Endothelial cell of umbilical vein (primary cell): ENCODE results near the gene ALKBH2. TPM values are rescaled to one million over a fixed set of nuclear protein-coding genes. Genes with fewer than 3 reads are reported as not detected.

Source experiments
- BruUV-seq: library from RNA; stranded (reverse); fragments of 400-500 nt; replicated peaks from 2 replicates; lab custom pipeline; 2021; lab: Mats Ljungman, UMichigan
- CTCF ChIA-PET: fragments of 300-600, 350-600 bp; sonication (Branson Sonifier 250); formaldehyde crosslinking; loops from one replicate; lab custom pipeline; 2021; ENCODE audit warnings: antibody characterized with exemption, inconsistent platforms; lab: Charles Lee
- POLR2A ChIA-PET: fragments of 300-600, 350-600 bp; sonication (Branson Sonifier 250); formaldehyde crosslinking; loops from one replicate; lab custom pipeline; 2021; ENCODE audit warnings: antibody characterized with exemption, inconsistent platforms; lab: Charles Lee
- DNase-seq: peaks from one replicate; pipeline ENCODE4 v3.0.0-alpha.2; 2011; ENCODE audit warnings: low read depth, low spot score
- FAIRE-seq: peaks from 2 replicates; lab custom pipeline; 2011; peaks lifted over from hg19 to GRCh38; lab: Jason Lieb, UNC
- H2AFZ ChIP-seq: 2 replicates; pipeline ENCODE4 v1.6.0; 2012; ENCODE audit warnings: low read depth, low read length, control low read depth, inconsistent platforms
- H3K27ac ChIP-seq: 2 replicates; pipeline ENCODE4 v1.5.1; 2011; ENCODE audit warnings: low read depth, mild to moderate bottlenecking, control low read depth, low read length, moderate library complexity; ENCODE audit not compliant: insufficient read depth
- H3K27me3 ChIP-seq, 2 experiments: 2 replicates each; pipeline versions ENCODE4 v1.6.0 to v1.6.1; 2011; ENCODE audit warnings: low read length in 2 of 2, mixed read lengths in 1 of 2; ENCODE audit not compliant: control insufficient read depth in 2 of 2, insufficient read depth in 2 of 2
- H3K36me3 ChIP-seq, 2 experiments: 2 replicates in 1 of 2; 3 replicates in 1 of 2; pipeline ENCODE4 v1.5.1; 2011; ENCODE audit warnings: low read length in 2 of 2, mild to moderate bottlenecking in 1 of 2, moderate library complexity in 1 of 2; ENCODE audit not compliant: control insufficient read depth in 2 of 2, insufficient read depth in 2 of 2; ENCODE audit errors: extremely low read depth in 1 of 2
- H3K4me1 ChIP-seq: 3 replicates; pipeline ENCODE4 v1.5.1; 2011; ENCODE audit warnings: mild to moderate bottlenecking, low read length; ENCODE audit not compliant: control insufficient read depth, insufficient read depth; ENCODE audit errors: extremely low read depth
- H3K4me2 ChIP-seq: 2 replicates; pipeline ENCODE4 v1.6.1; 2011; ENCODE audit warnings: low read length, control low read depth, mixed read lengths; ENCODE audit not compliant: insufficient read depth
- H3K4me3 ChIP-seq, 3 experiments: fragments of 200-600 bp in 1 of 3; sonication (generic), shearing (Covaris generic) in 1 of 3; replicated peaks in 1 of 3; 2 replicates each; pipeline ENCODE4 v1.5.1; 2011 to 2016; ENCODE audit warnings: control low read depth in 3 of 3, low read length in 3 of 3, mild to moderate bottlenecking in 2 of 3, inconsistent platforms in 1 of 3, low read depth in 1 of 3, moderate library complexity in 1 of 3; ENCODE audit not compliant: insufficient read depth in 1 of 3
- H3K79me2 ChIP-seq: 2 replicates; pipeline ENCODE4 v1.6.0; 2012; ENCODE audit warnings: low read length, inconsistent platforms; ENCODE audit not compliant: control insufficient read depth, insufficient read depth
- H3K9ac ChIP-seq: replicated peaks from 2 replicates; pipeline ENCODE3; 2011; ENCODE audit warnings: low read length, control low read depth; ENCODE audit not compliant: insufficient read depth; ENCODE audit errors: extremely low read depth
- H3K9me1 ChIP-seq: replicated peaks from 3 replicates; pipeline ENCODE4 v1.6.0; 2011; ENCODE audit warnings: mild to moderate bottlenecking, low read length; ENCODE audit not compliant: control insufficient read depth, insufficient read depth; ENCODE audit errors: extremely low read depth
- H3K9me3 ChIP-seq: replicated peaks from 2 replicates; pipeline ENCODE4 v1.5.1; 2012; ENCODE audit warnings: low read length, inconsistent platforms; ENCODE audit not compliant: control insufficient read depth, insufficient read depth
- H4K20me1 ChIP-seq: replicated peaks from 2 replicates; pipeline ENCODE3; 2011; ENCODE audit warnings: mild to moderate bottlenecking, low read length; ENCODE audit not compliant: control insufficient read depth, insufficient read depth; ENCODE audit errors: extremely low read depth
- FOS ChIP-seq: IDR thresholded peaks from 2 replicates; pipeline ENCODE4 v1.6.1; 2011; ENCODE audit warnings: mild to moderate bottlenecking, low read length, moderate library complexity, borderline replicate concordance; ENCODE audit not compliant: insufficient read depth
- JUN ChIP-seq: IDR thresholded peaks from 2 replicates; pipeline ENCODE4 v1.6.1; 2011; ENCODE audit warnings: borderline replicate concordance, low read depth; ENCODE audit not compliant: insufficient read length, insufficient read depth
- MAX ChIP-seq: IDR thresholded peaks from 2 replicates; pipeline ENCODE4 v1.6.1; 2011; ENCODE audit not compliant: insufficient read depth, insufficient read length
- MYC ChIP-seq: IDR thresholded peaks from one replicate; pipeline ENCODE4 v1.6.1; 2011; ENCODE audit warnings: mild to moderate bottlenecking, low read depth, low read length
- POLR2A ChIP-seq: IDR thresholded peaks from 2 replicates; pipeline ENCODE4 v1.6.1; 2012; ENCODE audit warnings: low read depth, mild to moderate bottlenecking, control low read depth, low read length
- POLR2AphosphoS5 ChIP-seq: IDR thresholded peaks from 2 replicates; pipeline ENCODE4 v1.6.1; 2012; ENCODE audit warnings: low read depth, mild to moderate bottlenecking, control low read depth, low read length, moderate library complexity; ENCODE audit not compliant: insufficient read depth
- dilution Hi-C: fragments of 300-500 bp; cut with MboI; formaldehyde crosslinking; loops from one replicate; pipeline ENCODE4 v1.15.0; 2019; ENCODE audit warnings: low sequenced_read_pairs; ENCODE audit not compliant: extremely low pct_ligation_motif_present
- intact Hi-C: fragments of 100-400 bp; cut with micrococcal nuclease; formaldehyde crosslinking; loops from one replicate; pipeline ENCODE4 v1.10.0; 2022
- polyA plus RNA-seq, 4 experiments: library from polyadenylated mRNA; depleted of rRNA in 3 of 4; stranded (reverse) in 3 of 4; unstranded in 1 of 4; fragments of >200 nt; gene quantifications; 2 replicates each; pipeline versions ENCODE4 v1.2.1 to v1.2.3, GENCODE V29; 2011 to 2012; ENCODE audit warnings: missing spikeins in 1 of 4
- total RNA-seq: library from RNA; stranded (reverse); gene quantifications from 2 replicates; pipeline ENCODE4 v1.2.3, GENCODE V29; 2021

Gene ALKBH2
- total and polyA plus RNA-seq, 2 donors (not counting 3 experiments of a cell fraction or from before 2014, with no cell fraction given), result 5.4 to 7.3 TPM

- BruUV-seq, result no TSS peak
- H2AFZ ChIP-seq, result no peak overlapping the region
- intact Hi-C loops, result no loop called here
- FAIRE-seq (no peak), DNase-seq (no peak)
- dilution Hi-C loops, result no loop called here
- ChIA-PET CTCF (no interaction called here), POLR2A (no interaction called here)
- H3K27ac ChIP-seq, result no peak overlapping the region
- H3K36me3 ChIP-seq, result no peaks in the 10 kb centered on the region
- TF ChIP-seq JUN (no peak), POLR2AphosphoS5 (no peak), POLR2A (no peak), MAX (no peak), FOS (no peak), MYC (no peak)
- no peaks in the 10 kb centered on the region for H3K4me1 ChIP-seq
- no peaks in the 10 kb centered on the region for H3K9me1 ChIP-seq
- H3K79me2 ChIP-seq, result no peaks in the 10 kb centered on the region
- no peak overlapping the region for H3K4me2 ChIP-seq
- no peaks in the 10 kb centered on the region for H4K20me1 ChIP-seq
- no peaks in the 10 kb centered on the region for H3K9me3 ChIP-seq
- no peak overlapping the region for H3K9ac ChIP-seq
- no peak overlapping the region for H3K4me3 ChIP-seq
- no peaks in the 10 kb centered on the region for H3K27me3 ChIP-seq
Observed at GRCh38 chr12:109121346-109121880, 28.1 kb upstream of the ALKBH2 start.

GRCh38 chr12:109120557-109120956 is 27.3 kb upstream of the ALKBH2 start:
- dilution Hi-C loops, result no loop called here

More at GRCh38 chr12:109120557-109120956, 27.3 kb upstream of the ALKBH2 start:
- intact Hi-C loops, result no loop called here
- no peaks in the 10 kb centered on the region for H3K9me1 ChIP-seq
- BruUV-seq, result no TSS peak
- no peaks in the 10 kb centered on the region for H3K4me1 ChIP-seq
- H3K9me3 ChIP-seq, result no peaks in the 10 kb centered on the region
- DNase-seq (no peak), FAIRE-seq (no peak)
- H3K9ac ChIP-seq, result no peak overlapping the region
- H2AFZ ChIP-seq, result no peak overlapping the region
- H3K36me3 ChIP-seq, result no peaks in the 10 kb centered on the region
- H3K79me2 ChIP-seq, result no peaks in the 10 kb centered on the region
- H4K20me1 ChIP-seq, result no peaks in the 10 kb centered on the region
- no peak overlapping the region for H3K27ac ChIP-seq
- no peak overlapping the region for H3K4me2 ChIP-seq
- ChIA-PET CTCF (interaction anchor here (1.3 to 1.7 kb wide), 2 partner anchors 9 to 265 kb away, joined by 5 to 8 read pairs; no protein-coding TSS in a partner anchor), POLR2A (no interaction called here)
- no peaks in the 10 kb centered on the region for H3K27me3 ChIP-seq
- TF ChIP-seq FOS, result no peak
- no peak for TF ChIP-seq POLR2AphosphoS5
- H3K4me3 ChIP-seq, result no peak overlapping the region
